Activated CD8-positive, alpha-beta memory T cell treated with anti-CD3 and anti-CD28 coated beads, Interleukin-2, amount 50 U/mL, for 48 hours (primary cell): Measurements from ENCODE around the gene DLK1.

Experiments
- DNase-seq: peaks from one replicate; pipeline ENCODE4 v3.0.0-alpha.2; 2020

The DLK1 gene

DNA sequence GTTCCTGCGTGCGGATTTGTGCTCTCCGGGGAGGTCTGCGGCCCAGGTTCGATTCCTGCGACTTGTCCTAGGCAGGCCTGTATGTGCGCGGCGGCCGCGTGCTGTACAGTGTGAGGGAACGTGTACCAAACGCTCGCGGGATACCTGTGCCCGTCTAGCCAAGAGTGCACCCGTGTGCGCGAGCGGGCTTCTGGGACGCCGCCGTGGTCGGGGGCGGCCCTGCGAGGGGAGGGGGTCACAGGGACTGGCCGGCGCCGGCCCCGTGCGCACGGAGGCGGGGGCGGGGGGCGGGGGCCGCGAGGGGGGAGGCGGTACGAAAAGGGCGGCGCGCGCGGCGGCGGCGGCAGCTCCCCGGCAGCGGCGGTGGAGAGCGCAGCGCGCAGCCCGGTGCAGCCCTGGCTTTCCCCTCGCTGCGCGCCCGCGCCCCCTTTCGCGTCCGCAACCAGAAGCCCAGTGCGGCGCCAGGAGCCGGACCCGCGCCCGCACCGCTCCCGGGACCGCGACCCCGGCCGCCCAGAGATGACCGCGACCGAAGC is at the start of gene DLK1:
TSS of gene DLK1 (plus strand) at position 343 of the 536 bp plus-strand sequence. CDS start at position 520, 177 bp downstream.
- DNase-seq = no peak

DNA sequence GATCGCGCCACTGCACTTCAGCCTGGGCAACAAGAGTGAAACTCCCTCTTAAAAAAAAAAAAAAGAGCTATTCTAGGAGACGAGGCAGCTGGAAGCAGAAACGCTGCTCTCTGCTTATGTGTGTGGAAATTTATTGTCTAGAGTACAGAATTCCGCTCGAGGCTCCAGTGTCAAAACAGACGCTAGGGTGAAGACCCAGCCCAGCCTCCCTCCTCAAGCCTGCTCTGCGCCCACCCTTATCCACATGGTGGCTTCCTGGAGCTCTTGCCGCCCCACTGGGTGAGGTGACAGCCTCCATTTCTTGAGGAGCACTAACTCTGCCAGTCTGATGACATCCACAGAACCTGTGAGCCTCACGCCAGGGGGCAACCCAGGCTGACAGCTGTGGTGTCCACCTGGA is 49.5 kb upstream of the DLK1 start:
- DNase-seq = no peak

DNA sequence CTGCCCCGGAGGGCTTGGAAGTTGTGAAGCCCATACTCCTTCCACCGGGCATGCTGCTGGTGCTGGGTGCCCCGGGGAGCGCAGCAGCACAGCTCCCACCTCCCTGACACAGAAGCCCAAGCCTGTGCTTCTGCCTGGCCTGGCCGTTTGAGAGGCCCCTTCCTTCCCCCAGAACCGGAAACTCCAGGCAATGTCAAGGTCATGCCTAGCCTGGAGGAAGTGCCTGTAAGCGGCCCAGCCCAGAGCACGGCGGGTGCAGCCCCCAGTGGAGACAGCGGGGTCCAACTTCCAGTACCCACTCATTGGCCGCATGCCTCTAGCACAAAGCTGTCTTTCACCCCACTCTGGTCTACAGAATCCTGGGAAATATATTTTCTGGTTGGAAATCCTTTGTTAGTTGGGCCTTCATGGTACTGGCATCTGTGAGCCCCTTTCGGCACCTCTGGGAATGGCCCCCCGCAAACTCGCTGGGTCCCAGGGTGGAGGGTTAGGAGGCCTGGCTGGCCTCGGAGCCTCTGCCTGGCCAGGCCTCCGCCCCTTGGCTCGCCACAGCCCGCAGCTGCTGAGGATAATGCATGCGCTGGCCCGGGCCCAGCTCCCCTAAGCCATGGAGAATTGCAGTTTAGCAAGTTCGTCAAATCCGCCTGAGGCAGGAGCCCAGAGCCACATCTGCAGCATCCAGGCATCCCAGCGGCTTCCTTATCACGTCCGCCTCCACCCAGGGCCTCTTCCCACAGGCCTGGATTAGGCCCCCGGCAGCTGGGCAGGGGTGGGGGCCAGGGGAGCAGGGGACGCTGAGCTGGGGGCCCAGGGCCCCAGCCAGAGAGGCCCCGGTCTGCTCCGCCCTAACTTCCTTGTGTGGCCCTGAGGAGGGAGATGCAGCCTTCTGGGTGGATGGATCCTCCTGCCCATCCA is 48.9 kb upstream of the DLK1 start:
- no peak for DNase-seq

DNA sequence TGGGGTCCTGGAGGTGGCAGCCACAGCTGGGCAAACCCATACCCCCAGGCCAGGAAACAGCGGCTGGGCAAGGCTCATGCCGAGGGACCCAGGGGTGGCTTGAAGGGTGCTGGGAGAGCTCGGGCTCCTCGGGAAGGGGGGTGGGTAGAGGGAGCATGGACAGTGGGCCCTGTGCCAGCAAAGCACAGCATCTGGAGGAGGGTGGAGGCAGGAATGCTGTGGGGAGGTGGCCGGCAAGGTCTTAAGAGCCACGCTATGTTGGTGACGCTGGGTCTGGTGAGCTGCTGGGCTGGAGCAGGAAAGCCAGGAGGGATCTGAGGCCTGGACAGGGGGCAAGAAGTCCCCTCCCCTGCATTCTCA is 48.2 kb upstream of the DLK1 start:
- no peak for DNase-seq

DNA sequence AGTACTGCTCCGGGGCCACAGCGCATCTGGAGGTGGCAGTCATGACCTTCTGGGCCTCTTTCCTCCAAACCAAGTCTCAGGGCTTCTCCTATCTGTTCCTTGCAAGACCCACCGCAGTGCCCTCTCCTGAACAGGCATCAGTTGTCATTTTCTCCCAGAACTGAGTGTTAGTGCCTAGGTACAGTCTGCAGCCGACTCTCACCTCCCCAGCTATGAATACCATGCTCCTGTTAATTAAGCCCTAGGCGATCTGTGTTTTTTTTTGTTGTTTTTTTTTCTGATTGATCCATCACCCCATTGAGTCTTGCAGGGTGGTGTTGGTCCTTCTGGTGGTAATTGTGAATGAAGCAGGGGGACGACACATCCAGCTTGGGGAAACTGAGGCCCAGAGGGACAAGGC is 47.5 kb upstream of the DLK1 start:
- no peak for DNase-seq

DNA sequence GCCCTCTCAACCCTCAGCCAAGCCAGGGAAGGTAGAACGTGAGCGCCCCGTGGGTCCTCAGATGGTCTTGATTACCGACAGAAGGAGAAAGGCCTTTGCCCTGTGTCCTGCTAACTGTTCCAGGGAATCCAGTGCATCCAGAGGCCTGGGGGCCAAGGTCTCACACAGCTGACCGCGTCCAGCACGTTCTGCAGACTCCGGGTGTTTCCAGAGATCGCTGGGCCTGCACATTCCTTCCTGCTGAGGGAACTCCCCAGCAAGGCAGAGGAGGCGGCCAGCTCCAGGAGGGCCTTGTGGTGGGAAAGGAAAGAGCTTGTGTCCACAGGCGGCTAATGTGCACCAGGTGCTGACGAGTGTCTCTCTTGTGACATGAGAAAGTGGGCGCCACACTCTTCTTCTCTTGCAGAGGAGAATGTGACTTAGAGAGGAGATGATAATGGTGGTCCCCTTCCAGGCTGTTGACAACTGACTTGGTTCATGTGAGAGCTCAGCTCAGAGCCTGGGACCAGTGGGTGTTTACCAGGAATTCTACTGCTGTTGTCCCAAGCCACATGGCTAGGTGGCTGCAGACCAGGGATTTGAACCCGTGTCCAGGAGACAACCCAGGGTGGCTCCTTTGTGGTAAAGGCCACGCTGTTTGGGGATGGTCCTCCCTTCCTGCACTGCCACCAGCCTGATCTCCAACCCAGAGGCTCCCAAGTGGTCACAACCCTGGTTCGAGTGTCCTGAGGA is 46.8 kb upstream of the DLK1 start:
- DNase-seq = no peak

DNA sequence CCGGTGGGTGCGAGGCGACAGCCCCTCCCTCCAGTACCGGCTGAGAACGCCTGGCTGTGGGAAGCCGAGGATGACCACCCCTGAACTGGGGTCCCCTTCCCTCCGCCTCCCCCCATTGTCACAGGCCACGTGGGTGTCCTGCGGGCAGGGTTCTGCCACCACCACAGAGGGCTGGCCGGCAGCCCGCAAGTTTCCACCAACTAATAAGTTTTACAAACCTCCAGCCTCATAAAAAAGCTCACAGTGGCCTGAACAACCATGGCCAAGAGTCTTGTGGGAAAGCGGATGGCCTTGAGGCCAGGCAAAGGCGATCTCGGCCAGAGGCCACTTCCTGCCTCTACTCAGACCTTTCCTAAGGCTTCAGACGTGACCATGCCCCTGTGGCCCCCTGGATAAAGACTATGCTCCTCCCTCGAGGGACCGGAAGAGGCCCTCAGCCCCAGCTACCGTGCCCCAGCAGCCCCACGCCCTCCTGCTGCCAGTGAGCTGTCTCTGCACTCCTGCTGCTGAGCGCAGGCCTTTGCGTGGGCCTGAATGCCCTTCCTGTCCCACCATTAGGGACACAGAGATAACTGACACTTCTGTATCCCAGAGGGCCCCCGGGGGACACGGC is 46.1 kb upstream of the DLK1 start:
- DNase-seq = no peak

DNA sequence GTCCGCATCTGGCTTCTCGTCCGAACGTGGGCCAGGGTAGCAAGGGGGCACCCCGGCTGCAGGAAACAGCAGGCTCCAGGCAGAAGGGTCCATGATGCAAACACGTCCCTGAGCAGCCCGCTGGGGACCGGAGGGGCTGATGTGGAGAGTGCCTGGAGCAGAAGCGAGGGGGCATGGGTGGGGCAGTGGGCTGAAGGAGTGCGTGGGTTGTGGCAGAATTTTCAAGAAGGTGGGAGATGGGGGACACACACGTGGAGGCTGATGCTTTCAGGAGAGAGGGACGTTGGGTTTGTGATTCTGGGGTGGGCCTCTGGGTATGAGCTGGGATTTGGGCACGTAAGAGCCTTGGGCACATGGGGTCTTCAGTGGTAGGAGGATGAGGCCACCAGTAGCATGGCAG is 45.6 kb upstream of the DLK1 start:
- DNase-seq = no peak

DNA sequence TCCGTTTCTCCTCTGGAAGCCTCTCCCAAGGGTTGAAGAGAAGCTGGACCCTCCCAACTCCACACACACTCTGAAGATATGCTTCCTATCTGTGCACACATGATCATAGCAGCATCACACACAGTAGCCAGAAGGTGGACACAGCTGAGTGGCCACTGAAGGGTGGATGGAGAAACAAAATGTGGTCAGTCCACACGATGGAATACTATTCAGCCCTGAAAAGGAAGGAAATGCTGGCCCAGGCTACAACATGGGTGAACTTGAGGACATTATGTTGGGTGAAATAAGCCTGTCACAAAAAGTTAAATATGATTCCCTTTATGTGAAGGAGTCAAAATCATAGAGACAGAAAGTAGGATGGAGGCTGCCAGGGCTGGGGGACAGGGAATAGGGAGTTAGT is 43.9 kb upstream of the DLK1 start:
- no peak for DNase-seq

DNA sequence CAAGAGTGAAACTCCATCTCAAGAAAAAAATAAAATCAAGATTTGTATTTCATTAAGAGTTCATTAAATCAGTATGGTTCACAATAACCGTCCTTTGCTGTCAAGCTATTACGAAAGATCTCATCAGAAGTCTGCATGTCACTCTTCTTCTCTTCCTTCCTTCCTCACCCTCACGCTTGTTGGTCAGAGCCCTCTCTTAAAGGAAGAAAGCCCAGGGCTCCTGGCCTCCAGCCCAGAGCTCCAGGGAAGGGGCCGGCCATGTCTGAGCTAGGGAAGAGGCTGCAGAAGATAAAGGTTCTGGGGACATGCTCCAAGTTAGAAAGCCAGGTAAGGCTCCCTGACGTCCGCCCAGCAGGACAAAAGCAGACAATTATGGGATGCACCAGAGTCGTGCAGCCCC is 43.1 kb upstream of the DLK1 start:
- DNase-seq = no peak

DNA sequence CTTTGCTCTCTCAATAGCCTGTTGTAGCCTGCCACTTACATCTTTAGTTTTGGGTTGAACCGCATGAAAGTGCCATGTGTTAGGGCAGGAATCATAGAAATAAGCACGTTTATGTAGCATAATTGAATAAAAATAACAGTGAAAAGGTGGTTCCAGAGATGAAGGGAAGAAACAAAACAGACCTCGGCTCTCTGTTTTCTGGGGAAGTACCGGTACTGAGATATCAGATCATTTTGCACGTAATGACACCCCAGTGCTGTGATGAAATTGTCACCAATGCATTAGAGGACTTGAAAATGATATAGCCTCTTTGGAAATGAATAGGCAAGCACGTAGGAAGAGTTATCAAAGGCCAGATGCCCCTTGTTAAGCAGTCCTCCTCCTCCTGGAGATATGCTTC is 42.5 kb upstream of the DLK1 start:
- no peak for DNase-seq

DNA sequence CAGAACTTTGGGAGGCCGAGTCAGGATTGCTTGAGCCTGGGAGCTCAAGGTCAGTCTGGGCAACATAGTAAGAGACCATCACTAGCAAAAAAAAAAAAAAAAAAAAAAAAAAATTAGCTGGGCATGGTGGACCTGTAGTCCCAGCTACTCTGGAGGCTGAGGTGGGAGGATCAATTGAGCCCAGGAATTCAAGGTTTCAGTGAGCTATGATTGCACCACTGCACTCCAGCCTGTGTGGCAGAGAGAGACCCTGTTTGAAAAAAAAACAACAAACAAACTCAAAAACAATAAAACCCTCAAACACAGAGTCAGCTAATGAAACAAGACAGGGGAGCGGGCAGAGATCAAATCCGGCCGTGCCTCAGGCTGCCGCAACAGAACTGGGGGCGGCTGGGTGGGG is 41.7 kb upstream of the DLK1 start:
- no peak for DNase-seq

DNA sequence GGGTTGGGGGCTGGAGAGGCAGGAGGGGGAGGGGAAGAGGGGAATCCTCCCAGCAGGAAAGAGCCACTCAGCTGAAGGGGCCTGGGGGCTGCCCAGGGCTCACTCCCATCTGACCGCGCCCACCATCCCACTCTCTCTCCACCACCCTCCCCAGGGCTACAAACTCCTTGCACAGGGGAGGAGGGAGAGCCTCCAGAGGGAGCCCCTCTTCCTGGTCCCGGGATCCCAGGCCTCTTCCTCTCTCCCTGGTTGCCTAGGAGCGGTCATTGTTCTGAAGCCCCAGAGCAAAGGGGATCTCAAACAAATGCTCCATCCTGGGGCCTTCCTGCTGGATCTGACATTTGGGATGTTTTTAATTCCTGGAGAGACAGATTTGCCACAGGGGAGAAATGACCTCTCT is 39.8 kb upstream of the DLK1 start:
- no peak for DNase-seq

DNA sequence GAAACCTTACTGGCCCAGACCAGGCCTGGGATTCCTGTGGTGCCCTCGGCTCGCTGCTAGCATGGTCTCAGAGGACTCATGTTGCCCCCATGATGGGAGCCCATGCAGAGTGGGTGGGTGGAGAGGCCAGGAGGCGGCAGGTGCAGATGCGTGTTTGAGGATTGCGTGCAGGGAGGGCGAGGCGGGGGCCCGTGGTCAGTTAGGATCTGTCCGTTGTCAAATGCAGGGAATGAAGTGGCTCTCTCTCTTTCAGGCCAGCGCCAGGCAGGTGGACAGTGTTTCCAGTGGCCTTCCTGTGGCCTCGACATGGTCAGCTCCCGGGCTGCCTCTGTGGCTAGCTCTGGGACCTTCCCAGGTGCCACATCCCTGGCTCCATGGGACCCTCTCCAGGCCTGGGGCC is 39.3 kb upstream of the DLK1 start:
- no peak for DNase-seq

DNA sequence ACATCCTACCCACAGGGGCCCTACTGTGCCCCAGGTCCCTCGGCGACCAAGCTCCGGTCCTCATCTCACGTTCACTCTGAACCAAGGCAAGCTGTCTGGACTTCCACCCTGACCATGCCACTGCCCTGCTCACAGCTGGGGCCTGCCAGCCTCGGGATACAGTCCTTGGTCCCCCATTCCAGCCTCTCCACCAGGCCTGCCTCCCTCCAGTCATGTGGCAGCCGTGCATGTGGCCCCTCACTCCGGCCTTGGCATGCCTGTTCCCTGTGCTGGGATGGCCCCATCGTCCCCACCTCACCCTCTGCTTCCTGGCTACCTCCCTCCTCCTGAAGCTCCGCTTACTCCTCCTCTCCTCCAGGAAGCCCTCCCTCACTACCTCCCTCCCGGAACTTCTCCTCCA is 38.6 kb upstream of the DLK1 start:
- DNase-seq = no peak

DNA sequence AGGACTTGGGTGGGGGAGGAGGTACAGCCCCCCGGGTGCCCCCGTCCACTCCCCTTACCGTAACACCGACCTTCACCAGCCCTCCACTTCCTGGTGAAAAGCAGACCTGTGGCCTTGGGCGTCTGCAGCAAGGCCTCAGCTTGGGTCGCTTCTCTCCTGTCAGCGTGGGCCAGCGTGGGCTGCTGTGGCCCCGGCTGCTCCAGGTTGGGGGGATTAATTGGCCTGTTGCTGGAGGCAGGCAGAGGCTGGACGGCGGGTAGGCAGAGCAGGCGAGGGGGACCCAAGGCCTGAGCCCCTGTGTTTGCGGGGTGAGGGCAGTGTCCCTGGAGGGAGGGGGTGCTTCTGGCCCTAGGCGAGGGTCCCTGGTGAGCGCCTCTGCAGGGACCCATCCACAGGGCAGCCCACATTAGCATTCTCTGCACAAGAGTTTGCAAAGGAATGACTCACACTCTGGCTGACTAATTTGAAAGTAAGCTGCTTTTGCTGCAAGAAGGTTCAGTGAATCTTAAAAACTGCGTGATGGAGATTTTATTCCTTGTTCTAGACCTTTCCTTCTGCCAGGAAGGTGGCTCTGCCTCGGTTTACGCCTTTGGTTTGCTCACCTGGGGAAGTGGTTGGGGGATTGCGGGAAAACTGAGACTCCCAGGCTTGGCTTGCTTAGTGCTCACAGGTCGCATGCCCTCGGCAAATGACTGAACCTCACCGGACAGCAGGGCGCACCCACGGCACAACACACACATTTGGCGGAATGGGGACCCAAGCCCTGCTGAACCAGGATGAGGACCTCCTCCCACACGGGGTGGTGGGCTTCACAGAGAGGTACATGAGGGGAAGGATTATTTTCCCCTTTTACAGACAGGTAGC is 37.9 kb upstream of the DLK1 start:
- DNase-seq = no peak

DNA sequence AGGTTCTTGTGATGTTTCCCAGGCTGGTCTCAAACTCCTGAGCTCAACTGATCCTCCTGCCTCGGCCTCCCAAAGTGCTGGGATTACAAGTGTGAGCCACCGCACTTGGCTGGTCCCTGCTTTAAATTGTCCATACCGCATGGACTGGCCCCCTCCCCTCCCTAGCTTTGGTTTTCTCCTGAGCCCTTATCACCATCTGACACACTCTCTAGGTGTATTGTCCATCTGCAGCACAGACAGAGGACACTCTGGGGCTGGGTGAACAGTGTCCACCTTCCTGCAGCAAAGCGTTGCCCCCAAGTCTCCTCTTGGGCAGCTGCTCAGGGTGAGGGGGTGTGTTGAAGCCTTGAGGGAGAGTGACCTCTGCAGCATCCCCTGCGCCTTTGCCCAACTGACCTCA is 36.0 kb upstream of the DLK1 start:
- DNase-seq = no peak

DNA sequence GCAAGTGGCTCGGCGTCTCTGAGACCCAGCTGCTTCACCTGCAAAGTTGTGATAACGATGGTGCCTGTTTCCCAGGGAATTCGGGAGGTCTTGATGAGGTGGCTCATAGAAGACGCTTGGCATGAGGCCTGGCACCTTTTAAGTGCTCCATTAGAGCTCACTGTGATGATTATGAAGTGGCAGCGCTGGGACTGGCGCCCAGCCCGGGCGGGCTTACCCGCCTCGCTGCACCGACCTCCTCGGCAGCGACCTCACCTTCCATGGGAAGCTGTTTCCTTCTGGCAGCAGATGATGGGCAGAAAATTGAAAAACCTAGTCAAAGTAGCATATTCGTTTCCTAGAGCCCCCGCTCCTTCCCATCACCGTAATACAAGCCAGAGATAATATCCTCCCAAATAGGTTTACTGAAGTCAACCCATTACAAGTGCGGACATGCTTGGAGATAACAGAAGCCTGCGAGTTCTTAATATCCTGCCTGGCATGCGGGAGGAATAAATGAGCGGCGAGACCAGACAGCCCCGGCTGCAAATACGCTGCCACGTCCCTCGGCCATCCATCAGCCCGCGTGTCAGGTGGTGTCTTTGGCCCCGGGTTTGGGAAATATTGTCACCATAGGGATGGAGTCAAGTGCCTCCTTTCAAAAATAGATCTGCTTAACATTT is 35.2 kb upstream of the DLK1 start:
- no peak for DNase-seq

DNA sequence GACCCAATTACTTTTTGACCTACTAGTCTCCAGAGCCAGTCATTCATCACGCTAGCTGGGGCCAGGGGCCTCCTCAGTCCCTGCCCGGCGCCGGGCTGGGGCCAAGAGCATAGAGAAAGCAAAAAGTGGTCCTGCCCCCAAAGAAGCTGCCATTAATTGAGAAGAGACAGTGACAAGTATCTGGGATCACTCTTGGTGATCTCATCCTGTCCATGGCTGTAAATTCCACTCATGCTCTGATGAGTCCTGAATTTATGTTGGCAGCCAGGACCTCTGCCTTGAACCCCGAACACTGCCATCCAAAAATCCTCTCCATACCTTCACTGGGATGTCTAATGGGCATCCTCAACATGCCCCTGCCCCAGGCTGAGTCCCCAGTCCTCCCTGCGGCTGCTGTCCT is 34.4 kb upstream of the DLK1 start:
- no peak for DNase-seq

DNA sequence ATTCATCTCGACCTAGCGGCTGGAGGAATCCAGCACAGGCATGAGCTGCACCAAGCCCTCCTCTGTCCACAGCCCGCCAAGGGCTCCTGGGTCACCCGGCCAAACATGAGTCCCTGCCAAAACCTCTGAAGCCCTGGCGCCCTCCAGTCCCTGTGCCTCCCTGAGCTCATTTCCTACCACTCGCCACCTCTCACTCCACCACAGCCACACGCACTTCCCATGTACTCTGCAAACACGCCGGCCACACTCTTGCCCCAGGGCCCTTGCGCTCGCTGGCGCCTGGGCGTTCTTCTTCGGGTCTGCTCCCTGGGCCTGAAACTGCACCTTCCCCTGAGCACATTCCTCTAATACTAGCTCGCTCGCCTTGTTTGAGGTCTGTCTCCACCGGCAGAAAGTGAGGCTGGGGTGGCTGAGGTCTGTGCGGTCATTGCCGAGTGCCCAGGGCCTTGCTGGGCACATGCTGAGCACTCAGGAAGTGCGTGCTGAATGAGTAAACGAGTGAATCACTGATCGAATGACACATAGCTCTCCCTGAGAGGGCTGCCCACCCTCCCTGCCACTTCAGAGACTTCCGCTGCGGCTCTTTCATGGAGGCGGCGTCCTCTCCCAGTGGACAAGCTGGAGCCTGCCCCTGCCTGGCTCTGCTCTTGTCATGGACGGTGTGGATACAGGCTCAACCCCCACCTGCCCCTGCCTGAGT is 33.7 kb upstream of the DLK1 start:
- no peak for DNase-seq

DNA sequence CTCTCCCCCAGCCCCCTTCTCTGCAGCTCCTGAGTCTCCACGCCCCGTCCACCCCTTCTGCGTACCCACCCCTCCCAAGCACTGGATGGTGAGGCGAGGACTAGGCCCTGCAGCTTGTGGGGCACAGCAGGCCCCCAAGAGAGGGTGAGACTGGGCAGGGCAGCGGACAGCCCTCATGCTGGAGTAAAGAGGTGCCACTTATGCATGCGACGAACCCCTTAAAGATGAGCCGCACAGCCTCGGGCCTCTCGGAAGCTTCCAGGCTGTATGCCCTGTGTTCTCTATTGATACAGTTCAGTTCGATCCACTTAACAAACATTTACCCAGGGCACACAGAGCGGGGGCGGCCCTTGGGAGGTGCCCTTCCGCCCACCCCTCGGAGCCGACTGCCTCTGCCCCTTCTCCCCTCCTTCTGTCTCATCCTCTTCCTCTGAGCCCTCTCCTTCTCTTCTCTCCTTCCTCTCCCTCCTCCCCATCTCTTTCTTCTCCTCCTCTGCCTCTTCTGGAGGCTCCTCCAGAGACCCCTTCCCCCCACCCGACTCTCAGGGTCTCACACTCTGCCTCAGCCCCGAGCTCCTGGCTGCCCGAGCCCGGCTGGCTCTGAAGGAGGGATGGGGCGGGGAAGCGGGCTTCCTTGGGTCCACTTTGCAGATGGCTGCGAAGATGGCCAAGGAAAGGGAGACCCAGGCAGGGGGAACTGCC is 32.7 kb upstream of the DLK1 start:
- no peak for DNase-seq
